Bronchial epithelial cell (primary cell): ENCODE results near the gene TXNDC17. TPM values are rescaled to one million over a fixed set of nuclear protein-coding genes. Genes with fewer than 3 reads are reported as not detected.

ENCODE experiments used
- DNase-seq: peaks from one replicate; pipeline ENCODE4 v3.0.0-alpha.2; 2010; ENCODE audit warnings: low read depth
- FAIRE-seq: peaks from 2 replicates; lab custom pipeline; 2011; peaks lifted over from hg19 to GRCh38; lab: Jason Lieb, UNC
- H3K27me3 ChIP-seq: 2 replicates; pipeline ENCODE4 v1.5.1; 2011; ENCODE audit warnings: low read length; ENCODE audit not compliant: control insufficient read depth, insufficient read depth
- H3K36me3 ChIP-seq: 2 replicates; pipeline ENCODE4 v1.5.1; 2011; ENCODE audit warnings: low read length; ENCODE audit not compliant: control insufficient read depth, insufficient read depth
- H3K4me3 ChIP-seq: 2 replicates; pipeline ENCODE4 v1.5.1; 2011; ENCODE audit warnings: mild to moderate bottlenecking, low read depth, low read length, control low read depth
- CTCF ChIP-seq: IDR thresholded peaks from 2 replicates; pipeline ENCODE4 v1.5.1; 2011; ENCODE audit warnings: mild to moderate bottlenecking, moderate library complexity, low read length, control low read depth, inconsistent platforms; ENCODE audit not compliant: insufficient read depth, severe bottlenecking
- total RNA-seq: library from RNA; depleted of rRNA; stranded (reverse); fragments of >200 nt; gene quantifications from 2 replicates; pipeline ENCODE4 v1.2.1, GENCODE V29; 2014

The TXNDC17 gene
- total RNA-seq, 1 donor from 2014 or later = 222 TPM

GRCh38 chr17:6608321-6608720 is 32.5 kb upstream of the TXNDC17 start:
- no peak for FAIRE-seq
- peaks cover 2% of the 10 kb centered on the region for H3K36me3 ChIP-seq
- H3K4me3 ChIP-seq = no peak overlapping the region
- peak; percentile 81 for DNase-seq
- H3K27me3 ChIP-seq = no peaks in the 10 kb centered on the region
- TF ChIP-seq CTCF = no peak

GRCh38 chr17:6610011-6610410 is 30.8 kb upstream of the TXNDC17 start:
- DNase-seq (no peak), FAIRE-seq (no peak)
- no peak for TF ChIP-seq CTCF
- Histone ChIP-seq H3K36me3 (peaks cover 2% of the 10 kb centered on the region), H3K27me3 (no peaks in the 10 kb centered on the region), H3K4me3 (no peak overlapping the region)

- no peak for TF ChIP-seq CTCF
- no peak for DNase-seq
- FAIRE-seq = no peak
- Histone ChIP-seq H3K27me3 (no peaks in the 10 kb centered on the region), H3K36me3 (peaks cover 2% of the 10 kb centered on the region), H3K4me3 (no peak overlapping the region)
Measured at GRCh38 chr17:6611231-6611630, 29.6 kb upstream of the TXNDC17 start.

GRCh38 chr17:6623941-6624340 is 16.9 kb upstream of the TXNDC17 start:
- Histone ChIP-seq H3K4me3 (no peak overlapping the region), H3K27me3 (no peaks in the 10 kb centered on the region), H3K36me3 (peaks cover 4% of the 10 kb centered on the region)
- TF ChIP-seq CTCF = no peak
- FAIRE-seq = no peak
- no peak for DNase-seq

GRCh38 chr17:6626616-6627015 is 14.2 kb upstream of the TXNDC17 start:
- TF ChIP-seq CTCF = no peak
- Histone ChIP-seq H3K4me3 (no peak overlapping the region), H3K36me3 (peaks cover 3% of the 10 kb centered on the region), H3K27me3 (no peaks in the 10 kb centered on the region)
- no peak for DNase-seq
- FAIRE-seq = no peak

- DNase-seq (peak; percentile 28), FAIRE-seq (no peak)
- Histone ChIP-seq H3K27me3 (no peaks in the 10 kb centered on the region), H3K4me3 (no peak overlapping the region), H3K36me3 (peaks cover 3% of the 10 kb centered on the region)
- no peak for TF ChIP-seq CTCF
Measured at GRCh38 chr17:6627019-6627418, 13.8 kb upstream of the TXNDC17 start.
